Cardiac septum (tissue), 1 donor: ENCODE measurements around the gene SAMD10. TPM values are rescaled to one million over a fixed set of nuclear protein-coding genes. Genes with fewer than 3 reads are reported as not detected.
"Not testable (repeated sequence)": the region's sequence is repeated elsewhere in the genome, so short reads cannot be mapped to it uniquely, and the experiment has no call there.

Experiments used
- DNase-seq: peaks from one replicate; pipeline ENCODE4 v3.0.0-alpha.2; 2020; ENCODE audit warnings: low spot score
- intact Hi-C: fragments of 100-400 bp; cut with DNase I; formaldehyde crosslinking; loops from one replicate; pipeline ENCODE4 v1.14.0; 2022
- total RNA-seq: library from RNA; stranded (reverse); fragmentation: NEBNext Ultra II Directional; extraction: Animal tissue kit (Norgen Biotek cat#: 25700); gene quantifications from one replicate; pipeline ENCODE4 v1.2.1, GENCODE V29; 2021
- donor health status: DM: no; HTN: no; CAD: no.

The SAMD10 gene
- total RNA-seq, 1 donor from 2014 or later, result 4.0 TPM

DNA sequence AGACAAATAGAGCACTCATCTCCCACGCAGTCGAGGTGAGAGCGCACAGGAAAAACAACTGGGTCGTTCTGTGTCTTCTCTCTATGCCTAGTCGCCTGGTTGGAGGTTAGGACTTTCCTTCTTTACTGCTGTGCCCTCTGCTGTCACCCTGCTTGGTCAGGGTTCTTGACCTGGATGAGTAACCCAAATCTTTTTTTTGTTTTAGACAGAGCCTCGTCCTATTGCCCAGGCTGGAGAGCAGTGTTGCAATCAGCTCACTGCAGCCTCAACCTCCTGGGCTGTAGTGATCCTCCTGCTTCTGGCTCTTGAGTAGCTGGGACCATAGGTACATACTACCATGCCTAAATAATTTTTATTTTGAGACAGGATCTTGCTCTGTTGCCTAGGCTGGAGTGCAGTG lies 26.0 kb upstream of the SAMD10 start:
- no peak for DNase-seq
- intact Hi-C loops, result no loop called here

DNA sequence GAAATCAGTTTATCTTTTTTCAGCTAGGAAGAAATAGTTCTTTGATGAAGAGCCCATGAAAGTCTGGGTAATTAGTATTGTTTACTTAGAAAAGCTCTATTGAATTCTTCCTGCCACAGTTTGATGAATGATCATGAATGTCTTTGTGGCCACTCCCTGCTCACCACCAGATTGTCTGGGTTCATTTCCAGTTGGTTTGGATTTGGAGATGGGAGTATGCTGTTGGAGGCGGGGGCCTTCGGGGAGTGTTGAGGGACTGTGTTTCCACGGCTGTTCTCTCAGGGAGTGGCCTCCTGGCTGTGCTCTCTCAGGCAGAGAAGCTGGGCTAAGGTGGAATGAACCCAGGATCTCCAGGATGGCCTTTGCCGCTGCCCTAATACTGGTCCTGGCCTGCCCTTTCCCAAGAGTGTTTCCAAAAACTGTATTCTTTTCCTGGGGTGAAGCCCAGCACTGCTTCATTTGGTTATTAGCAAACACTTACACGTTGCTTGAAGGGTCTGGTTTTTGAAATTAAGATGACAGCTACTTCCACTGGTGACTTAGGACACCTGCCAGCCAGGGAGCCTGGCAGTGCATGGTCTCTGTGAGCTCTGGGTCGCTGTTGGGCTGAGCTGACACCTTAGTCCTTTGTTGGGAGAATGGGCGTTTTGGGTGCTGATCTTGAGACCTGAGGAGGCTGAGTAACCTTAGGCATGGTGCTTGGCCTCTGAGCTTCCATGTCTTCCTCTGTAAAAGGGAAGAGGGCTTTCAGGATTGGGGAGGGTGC lies 24.7 kb upstream of the SAMD10 start:
- intact Hi-C loops, result no loop called here
- DNase-seq, result no peak

DNA sequence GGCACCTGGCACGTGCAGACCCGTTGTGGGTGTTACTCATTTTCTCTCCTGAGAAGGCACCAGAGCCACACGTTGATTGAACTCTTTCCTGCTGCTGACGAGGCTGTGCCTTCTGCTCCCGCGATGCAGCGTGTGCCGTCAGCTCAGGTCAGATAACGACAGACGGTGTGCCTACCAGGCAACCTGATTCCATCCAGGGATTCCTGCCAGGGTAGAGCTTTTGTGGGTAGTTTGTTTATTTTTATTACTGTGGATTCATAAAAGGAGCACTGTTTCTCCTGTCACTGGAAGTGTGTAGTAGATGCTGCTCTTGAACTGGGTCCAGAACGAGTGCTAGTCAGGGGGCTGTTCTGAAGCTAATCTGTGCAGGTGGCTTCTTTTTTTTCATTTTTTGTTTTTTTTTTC lies 22.2 kb upstream of the SAMD10 start:
- intact Hi-C loops, result no loop called here
- no peak for DNase-seq

DNA sequence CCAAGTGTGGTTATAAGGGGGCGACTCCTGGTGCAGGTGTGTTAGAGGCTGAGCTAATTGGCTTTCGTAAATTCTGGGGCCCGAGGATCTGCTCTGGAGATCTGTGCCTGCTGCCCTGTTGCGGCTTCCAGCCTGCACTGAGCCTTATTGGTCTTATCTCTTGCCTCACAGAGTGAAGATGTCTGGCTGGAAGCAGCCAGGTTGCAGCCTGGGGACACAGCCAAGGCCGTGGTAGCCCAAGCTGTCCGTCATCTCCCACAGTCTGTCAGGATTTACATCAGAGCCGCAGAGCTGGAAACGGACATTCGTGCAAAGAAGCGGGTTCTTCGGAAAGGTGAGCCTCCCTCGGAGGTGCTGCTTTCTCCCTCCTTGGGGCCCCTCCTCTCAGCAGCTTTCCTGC lies 21.5 kb upstream of the SAMD10 start:
- intact Hi-C loops, result no loop called here
- no peak for DNase-seq

DNA sequence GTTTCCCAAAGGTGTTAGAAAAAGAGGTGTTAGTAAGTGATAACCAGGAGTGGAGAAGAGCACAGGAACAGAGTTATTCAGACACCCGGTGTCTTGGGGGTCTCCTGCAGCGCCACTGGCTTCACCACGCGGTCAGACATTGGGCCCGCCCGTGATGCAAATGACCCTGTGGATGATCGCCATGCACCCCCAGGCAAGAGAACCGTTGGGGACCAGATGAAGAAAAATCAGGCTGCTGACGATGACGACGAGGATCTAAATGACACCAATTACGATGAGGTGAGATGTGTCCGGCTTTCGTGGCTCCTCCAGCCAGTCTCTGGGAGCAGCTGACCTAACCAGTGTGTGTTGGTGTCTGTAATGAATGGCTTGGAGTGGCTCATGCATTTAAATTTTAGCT lies 3.5 kb upstream of the SAMD10 start:
- intact Hi-C loops, result no loop called here
- no peak for DNase-seq

DNA sequence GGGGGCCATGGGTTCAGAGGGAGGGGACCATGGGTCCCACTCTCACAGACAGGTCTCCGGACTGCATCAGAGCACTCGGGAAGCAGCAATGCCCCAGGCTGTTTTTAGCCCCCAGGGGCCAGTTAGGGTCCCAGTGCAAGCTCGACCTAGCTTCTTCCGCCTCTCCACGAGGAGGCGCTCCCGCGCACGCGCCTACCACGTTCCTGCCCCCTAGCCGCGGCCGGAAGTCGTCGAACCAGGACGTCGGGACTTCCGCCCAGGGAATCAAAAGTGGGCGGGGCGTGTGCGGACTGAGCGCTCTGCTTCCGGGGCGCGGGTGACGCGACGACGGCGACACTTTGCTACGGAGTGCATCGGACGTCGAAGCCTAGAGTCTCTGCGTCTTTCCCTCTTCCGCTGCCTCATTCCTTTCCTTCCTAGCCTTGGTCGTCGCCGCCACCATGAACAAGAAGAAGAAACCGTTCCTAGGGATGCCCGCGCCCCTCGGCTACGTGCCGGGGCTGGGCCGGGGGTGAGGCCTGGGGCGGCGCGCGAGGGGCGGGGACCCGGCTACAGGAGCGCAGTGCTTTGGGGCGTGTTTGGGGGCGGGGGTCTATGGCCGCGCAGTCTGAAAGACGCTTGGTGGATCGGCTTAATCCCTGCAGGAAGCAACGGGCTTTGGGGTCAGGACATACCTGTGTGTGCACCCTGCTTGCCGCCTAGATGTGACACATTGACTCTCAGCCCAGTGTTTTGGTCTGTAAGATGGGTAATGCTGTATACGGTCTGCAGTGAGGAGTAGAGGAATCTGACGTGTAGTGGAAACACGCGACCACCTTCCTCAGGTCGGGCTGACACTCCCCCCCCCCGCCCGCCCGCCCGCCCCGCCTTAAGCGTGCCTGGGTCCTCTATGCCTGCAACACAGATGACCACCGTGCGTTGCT lies 1.6 kb upstream of the SAMD10 start, which contains the start of gene PRPF6:
PRPF6 (plus strand) TSS at position 327 of the 923 bp plus-strand sequence; CDS start at position 441, 114 bp downstream.
- intact Hi-C loops, result loop anchor here (2.0 kb wide), 1 partner anchor 82 kb away; the partner anchor contains the start of gene TCEA2
- DNase-seq, result peak; percentile 97

DNA sequence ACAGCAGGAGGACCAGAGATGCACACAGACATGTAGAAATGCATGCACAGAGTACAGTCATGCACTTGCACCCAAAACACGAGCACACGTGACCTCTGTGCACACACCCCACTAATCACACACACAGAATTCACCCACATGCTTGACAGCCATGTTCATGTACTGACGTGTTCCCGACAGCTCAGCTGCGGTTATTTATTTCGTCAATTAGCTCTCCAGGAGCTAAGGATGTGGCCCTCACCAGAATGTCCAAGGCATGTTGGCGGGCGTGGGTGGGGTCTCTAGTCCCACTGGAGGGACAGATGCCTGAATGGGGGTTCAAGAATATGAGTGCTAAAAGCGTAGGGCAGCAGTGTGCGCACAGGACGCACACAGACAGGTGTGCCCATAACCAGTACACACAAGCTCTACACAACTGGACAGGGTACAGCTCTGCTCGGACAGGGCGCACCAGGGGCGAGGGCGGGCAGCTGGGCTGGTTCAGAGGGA lies 919 bp upstream of the SAMD10 start:
- intact Hi-C loops, result loop anchor here (2.0 kb wide), 1 partner anchor 82 kb away; the partner anchor contains the start of gene TCEA2

DNA sequence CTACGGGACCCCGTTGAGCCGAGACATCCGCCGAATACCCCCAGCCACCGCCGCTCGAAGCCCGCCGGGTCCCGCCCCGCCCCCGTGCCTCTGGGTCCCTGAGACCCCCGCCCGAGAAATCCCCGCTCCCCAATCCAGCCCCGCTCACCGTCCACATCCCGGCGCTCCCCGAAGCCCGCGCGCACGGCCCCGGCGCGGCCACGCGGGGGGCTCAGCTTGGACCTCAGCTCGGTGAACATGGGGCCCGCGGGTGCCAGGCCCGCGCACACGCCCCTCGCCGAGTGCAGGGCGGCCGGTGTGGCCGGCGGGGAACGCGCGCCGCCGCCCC lies 249 bp downstream of the SAMD10 start:
- intact Hi-C loops, result loop anchor here (10.0 kb wide), 1 partner anchor 194 kb away; no protein-coding TSS in a partner anchor
- no peak for DNase-seq

More for the DNA sequence above, 919 bp upstream of the SAMD10 start:
- no peak for DNase-seq

DNA sequence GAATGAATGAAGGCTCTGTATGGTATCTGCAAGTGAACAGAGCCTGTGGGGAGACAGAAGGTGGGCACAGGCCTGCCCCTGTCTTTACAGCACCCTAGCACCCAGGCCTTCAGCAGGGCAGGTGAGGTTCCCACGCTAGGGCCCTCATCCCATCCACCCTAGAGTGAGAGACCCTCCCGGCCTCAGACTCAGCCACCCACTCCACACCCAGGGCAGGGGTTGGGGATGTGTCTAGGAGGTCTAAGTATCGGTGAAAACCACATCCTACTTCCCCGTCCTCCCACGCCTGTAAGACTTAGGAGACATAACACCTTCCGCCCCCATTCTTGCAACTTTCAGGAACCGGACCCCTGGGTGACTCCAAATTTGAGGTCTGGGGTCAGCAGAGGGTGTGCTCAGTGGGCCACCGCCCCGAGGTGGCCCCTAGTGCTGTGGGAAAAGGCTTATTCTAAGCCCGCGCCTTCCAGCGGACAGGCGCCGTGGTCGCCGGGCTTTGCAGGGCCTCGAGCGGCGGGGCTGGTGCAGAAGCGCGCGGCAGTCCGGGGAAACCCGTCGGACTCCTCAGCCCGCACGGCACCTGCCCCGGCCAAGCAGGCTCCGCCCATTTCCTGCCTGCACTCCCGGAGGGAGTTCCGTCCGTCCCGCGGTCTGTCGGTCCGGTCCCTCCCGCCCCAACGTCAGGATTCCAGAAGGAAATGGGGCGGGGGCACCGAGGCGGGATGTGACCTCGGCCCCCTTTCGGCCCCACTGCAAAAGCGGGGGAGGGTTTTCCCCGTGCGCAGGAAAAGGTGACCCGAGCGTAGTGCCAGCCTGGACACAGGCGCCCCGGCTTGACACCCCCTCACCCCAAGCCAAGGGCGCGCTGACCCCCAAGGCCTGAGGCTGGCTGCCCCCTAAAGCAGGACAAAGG lies 868 bp downstream of the SAMD10 start:
- intact Hi-C loops, result loop anchor here (10.0 kb wide), 1 partner anchor 194 kb away; no protein-coding TSS in a partner anchor
- no peak for DNase-seq

DNA sequence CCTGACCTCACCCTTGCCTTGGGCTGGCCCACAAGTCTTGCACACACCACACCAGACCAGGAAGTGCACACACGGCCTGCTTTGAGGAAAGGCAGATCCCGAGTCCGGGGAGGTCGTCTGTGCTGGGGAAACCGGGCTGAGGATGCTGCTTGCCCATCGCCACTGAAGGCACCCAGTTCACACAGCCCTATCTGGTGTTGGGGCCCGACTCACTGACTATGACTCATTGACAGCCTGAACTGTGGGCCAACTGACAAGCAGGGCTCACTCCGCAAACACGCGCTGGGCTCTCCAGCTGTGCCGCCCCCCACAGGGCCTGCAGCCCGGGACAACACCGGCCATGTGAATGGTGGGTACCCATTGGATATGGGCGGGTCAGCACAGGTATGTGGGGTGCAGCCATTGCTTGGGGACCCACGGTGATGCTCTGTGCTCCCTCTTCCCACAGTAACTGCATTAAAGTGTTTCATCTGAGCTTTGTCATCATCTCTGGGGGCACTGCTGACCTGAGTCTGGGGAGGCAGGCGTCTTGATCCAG lies 1.6 kb downstream of the SAMD10 start:
- intact Hi-C loops, result loop anchor here (10.0 kb wide), 1 partner anchor 193 kb away; no protein-coding TSS in a partner anchor
- no peak for DNase-seq

DNA sequence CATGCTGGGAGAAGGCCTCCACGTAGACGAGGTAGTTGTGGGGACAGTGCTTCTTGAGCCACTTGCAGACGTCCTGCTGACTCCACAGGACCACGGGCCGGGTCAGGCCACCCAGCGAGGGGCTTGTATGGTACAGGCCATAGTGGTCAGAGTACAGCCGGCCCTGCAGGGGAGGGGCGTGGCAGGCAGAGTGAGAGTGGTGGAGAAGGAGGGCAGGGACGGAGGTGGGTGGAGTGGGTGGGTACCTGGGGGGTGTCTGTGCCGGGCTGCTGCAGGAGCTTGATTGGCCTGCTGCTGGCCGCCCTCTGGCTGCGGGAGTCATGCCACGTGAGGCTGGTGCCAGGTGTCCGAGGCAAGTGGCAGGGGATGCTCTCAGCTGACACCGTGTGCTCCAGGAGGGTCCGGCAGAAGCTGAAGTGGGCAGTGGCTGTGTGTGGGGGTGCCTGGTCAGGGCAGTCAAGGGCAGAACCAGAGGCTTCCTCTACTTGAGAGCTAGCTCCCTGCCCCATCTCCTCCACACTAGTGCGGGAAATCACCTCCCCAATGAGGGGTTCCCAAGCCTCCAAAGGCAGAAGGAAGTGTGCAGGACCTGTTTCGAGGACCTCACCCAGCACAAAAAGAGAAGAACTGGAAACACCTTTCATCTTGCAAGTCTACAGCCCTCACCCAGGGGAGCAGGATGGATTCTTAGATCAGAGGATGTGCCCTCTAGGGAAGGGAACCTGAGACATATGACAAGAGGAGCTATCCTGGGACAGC lies 2.3 kb downstream of the SAMD10 start:
- intact Hi-C loops, result loop anchor here (10.0 kb wide), 1 partner anchor 192 kb away; no protein-coding TSS in a partner anchor
- no peak for DNase-seq

DNA sequence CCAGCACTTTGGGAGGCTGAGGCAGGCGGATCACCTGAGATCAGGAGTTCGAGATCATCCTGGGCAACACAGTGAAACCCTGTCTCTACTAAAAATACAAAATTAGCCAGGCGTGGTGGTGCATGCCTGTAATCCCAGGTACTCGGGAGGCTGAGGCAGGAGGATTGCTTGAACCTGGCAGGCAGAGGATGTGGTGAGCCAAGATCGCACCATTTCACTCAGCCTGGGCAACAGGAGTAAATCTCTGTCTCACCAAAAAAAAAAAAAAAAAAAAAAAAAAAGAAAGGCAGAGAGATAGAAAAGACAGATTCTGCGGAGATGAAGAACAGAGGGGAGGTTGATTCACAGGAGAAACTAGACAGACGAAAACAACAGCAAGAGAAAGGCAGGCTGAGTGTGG lies 2.9 kb downstream of the SAMD10 start:
- not testable (repeated sequence) for DNase-seq
- intact Hi-C loops, result loop anchor here (10.0 kb wide), 1 partner anchor 192 kb away; no protein-coding TSS in a partner anchor

DNA sequence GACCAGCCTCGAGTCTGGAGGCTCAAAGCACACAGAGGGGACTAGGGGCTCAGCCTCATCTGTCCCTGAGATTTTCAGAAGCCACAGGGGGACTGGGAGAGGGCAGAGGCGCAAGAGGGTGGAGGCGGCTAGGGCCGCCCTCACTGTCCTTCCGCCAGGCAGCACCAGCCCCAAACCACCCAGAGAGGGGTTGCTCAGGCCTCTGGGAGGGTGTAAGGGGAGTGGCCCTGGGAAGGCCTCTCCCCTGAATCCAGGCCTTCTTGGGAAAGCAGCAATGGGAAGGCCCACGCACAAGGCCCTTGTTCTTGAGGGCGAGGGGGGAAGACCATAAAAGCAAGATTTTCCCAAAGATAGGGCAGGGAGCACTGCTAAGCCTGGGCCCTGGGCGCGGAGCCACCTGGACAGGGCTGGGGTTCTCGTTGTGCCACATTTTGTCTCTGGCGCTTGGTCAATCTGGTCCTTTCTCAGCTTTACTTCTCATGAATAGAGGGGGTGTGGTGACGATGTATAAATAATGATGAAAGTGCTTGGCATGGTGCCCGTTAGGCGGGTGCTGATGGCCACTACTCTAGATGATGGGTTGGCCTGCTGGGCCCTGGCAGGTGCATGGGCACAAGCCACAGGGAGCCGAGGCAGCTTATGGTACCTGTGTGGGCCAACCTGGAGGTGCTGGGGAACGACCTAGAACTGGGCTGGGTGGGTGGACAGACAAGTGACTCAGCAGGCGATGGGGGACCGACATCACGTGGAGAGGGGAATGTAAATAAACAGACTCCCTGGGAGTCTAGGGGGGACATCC lies 4.8 kb downstream of the SAMD10 start:
- no peak for DNase-seq
- intact Hi-C loops, result loop anchor here (2.0 to 10.0 kb wide), 2 partner anchors 190 to 438 kb away; partner anchors contain the start of gene PTK6

DNA sequence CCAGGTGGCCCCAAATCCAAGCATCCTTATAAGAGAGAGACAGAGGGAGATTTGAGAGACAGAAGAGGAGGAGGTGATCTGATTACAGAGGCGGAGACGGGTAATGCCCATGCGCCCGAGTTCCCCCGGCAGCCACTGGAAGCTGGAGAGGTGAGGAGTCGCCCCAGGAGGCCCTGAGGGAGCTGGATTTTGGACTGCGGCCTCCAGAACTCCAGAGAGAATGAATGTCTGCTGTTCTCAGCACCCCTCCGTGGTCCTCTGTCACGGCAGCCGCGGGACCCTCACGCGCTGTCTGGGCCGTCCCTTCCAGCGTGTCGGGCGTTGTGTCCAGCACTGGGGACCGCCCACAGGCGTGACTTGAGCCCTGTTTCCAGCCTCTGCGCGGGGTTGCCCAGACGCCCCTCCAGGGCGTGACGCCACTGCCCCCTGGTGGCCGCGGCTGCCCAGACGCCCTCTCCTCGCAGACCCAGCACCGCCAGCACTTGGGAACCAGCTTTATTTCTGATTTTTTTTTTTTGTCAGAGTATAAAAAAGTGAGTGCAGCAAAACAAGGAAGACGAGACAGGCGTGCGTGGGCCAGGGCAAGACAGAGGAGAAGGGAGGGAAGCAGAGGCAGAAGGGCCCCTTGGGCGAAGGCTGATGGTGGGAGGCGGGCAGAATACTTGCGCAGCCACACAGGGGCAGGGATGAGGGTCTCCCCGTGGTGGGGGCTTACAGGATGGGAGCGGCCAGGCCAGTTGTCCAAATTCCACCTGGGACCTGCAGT lies 5.6 kb downstream of the SAMD10 start:
- intact Hi-C loops, result loop anchor here (2.0 to 10.0 kb wide), 3 partner anchors 65 to 437 kb away; partner anchors contain the start of gene PTK6

DNA sequence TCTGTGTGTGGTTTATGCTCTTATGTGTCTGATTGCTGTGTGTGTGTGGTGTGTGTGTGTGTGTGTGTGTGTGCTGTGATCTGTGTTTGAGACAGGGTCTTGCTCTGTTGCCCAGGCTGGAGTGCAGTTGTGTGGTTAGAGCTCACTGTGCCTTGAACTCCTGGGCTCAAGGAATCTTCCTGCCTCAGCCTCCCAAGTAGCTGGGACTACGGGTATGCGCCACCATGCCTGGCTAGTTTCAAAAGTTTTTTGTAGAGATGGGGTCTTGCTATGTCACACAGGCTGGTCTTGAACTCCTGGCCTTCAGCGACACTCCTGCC lies 6.3 kb downstream of the SAMD10 start:
- intact Hi-C loops, result loop anchor here (2.0 to 10.0 kb wide), 2 partner anchors 64 to 188 kb away; no protein-coding TSS in a partner anchor
- DNase-seq, result no peak

More for the DNA sequence above, 5.6 kb downstream of the SAMD10 start:
- DNase-seq, result peak; percentile 93
